GM06990 (cell line): ENCODE results near the gene ETV4.

Experiments
- DNase-seq: peaks from one replicate; pipeline ENCODE4 v3.0.0-alpha.2; 2011; ENCODE audit not compliant: insufficient read length; ENCODE audit errors: extremely low read depth
- H3K27me3 ChIP-seq: replicated peaks from 2 replicates; pipeline ENCODE4 v1.6.0; 2011; ENCODE audit warnings: low read length; ENCODE audit not compliant: control insufficient read depth, insufficient read depth
- H3K36me3 ChIP-seq: 2 replicates; pipeline ENCODE4 v1.5.1; 2011; ENCODE audit warnings: low read length; ENCODE audit not compliant: control insufficient read depth, insufficient read depth
- H3K4me3 ChIP-seq: replicated peaks from 2 replicates; pipeline ENCODE4 v1.5.1; 2011; ENCODE audit warnings: low read depth, mild to moderate bottlenecking, control low read depth, low read length
- CTCF ChIP-seq: IDR thresholded peaks from 2 replicates; pipeline ENCODE4 v1.5.1; 2011; ENCODE audit warnings: low read length, control low read depth, mild to moderate bottlenecking, inconsistent platforms; ENCODE audit not compliant: insufficient read depth, poor library complexity, severe bottlenecking

ETV4 gene

GRCh38 chr17:43552229-43552837 lies 6.2 kb upstream of the ETV4 start:
- no peak for DNase-seq
- no peaks in the 10 kb centered on the region for H3K27me3 ChIP-seq
- no peaks in the 10 kb centered on the region for H3K36me3 ChIP-seq
- no peak for TF ChIP-seq CTCF
- no peak overlapping the region for H3K4me3 ChIP-seq

GRCh38 chr17:43550754-43551153 lies 4.6 kb upstream of the ETV4 start:
- Histone ChIP-seq H3K36me3 (no peaks in the 10 kb centered on the region), H3K4me3 (no peak overlapping the region), H3K27me3 (no peaks in the 10 kb centered on the region)
- TF ChIP-seq CTCF = no peak
- no peak for DNase-seq

GRCh38 chr17:43549496-43549895 lies 3.4 kb upstream of the ETV4 start:
- TF ChIP-seq CTCF = no peak
- no peaks in the 10 kb centered on the region for H3K36me3 ChIP-seq
- H3K27me3 ChIP-seq = no peaks in the 10 kb centered on the region
- no peak overlapping the region for H3K4me3 ChIP-seq
- no peak for DNase-seq

- Histone ChIP-seq H3K4me3 (no peak overlapping the region), H3K27me3 (no peaks in the 10 kb centered on the region), H3K36me3 (no peaks in the 10 kb centered on the region)
- no peak for DNase-seq
- no peak for TF ChIP-seq CTCF
Observed at GRCh38 chr17:43548689-43549379, 2.7 kb upstream of the ETV4 start.

- DNase-seq = no peak
- H3K36me3 ChIP-seq = no peaks in the 10 kb centered on the region
- no peak for TF ChIP-seq CTCF
- no peaks in the 10 kb centered on the region for H3K27me3 ChIP-seq
- H3K4me3 ChIP-seq = no peak overlapping the region
Observed at GRCh38 chr17:43547659-43548256, 1.6 kb upstream of the ETV4 start.
